ENCODE results near the gene ATP8A2. TPM values are rescaled to one million over a fixed set of nuclear protein-coding genes. Genes with fewer than 3 reads are reported as not detected.
A peak's percentile ranks its signal among the peaks of the same experiment; 100 is the strongest.

Gene ATP8A2
- total RNA-seq, 1 donor from 2014 or later: 0.27 TPM

DNA sequence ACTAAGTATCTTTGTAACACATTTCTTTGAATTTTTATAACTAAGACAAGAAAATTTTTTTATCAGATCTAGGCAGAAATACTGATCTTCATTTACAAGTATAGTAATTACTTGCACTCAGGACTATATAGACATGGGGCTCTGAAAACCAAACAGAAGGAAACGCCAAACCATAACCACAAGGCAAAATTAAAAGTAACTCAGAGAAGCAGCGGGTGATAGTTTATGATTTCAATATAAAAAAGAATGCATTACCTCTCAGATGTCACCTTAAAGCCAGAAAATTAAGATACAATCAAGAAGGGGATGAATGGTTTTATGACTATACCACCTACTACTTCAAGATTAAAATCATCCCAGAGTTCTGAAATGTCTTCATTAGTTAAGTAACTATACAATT lies 673.4 kb downstream of the ATP8A2 start:
- H3K4me3 ChIP-seq: no peak overlapping the region
- no peak for DNase-seq
- TF ChIP-seq, protein P1, sequence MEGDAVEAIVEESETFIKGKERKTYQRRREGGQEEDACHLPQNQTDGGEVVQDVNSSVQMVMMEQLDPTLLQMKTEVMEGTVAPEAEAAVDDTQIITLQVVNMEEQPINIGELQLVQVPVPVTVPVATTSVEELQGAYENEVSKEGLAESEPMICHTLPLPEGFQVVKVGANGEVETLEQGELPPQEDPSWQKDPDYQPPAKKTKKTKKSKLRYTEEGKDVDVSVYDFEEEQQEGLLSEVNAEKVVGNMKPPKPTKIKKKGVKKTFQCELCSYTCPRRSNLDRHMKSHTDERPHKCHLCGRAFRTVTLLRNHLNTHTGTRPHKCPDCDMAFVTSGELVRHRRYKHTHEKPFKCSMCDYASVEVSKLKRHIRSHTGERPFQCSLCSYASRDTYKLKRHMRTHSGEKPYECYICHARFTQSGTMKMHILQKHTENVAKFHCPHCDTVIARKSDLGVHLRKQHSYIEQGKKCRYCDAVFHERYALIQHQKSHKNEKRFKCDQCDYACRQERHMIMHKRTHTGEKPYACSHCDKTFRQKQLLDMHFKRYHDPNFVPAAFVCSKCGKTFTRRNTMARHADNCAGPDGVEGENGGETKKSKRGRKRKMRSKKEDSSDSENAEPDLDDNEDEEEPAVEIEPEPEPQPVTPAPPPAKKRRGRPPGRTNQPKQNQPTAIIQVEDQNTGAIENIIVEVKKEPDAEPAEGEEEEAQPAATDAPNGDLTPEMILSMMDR (IDR thresholded peaks at IDR 0.05; ENCODE audit: borderline replicate concordance): no peak
- peaks cover 97% of the 10 kb centered on the region for H3K27me3 ChIP-seq (ENCODE audit: low read depth)
- H3K36me3 ChIP-seq: no peaks in the 10 kb centered on the region
- peaks cover 3% of the 10 kb centered on the region for H3K4me1 ChIP-seq
- no peaks in the 10 kb centered on the region for H3K9me3 ChIP-seq (replicated peaks)
- intact Hi-C loops (cut with micrococcal nuclease): no loop called here
- H3K27ac ChIP-seq (replicated peaks): no peak overlapping the region

DNA sequence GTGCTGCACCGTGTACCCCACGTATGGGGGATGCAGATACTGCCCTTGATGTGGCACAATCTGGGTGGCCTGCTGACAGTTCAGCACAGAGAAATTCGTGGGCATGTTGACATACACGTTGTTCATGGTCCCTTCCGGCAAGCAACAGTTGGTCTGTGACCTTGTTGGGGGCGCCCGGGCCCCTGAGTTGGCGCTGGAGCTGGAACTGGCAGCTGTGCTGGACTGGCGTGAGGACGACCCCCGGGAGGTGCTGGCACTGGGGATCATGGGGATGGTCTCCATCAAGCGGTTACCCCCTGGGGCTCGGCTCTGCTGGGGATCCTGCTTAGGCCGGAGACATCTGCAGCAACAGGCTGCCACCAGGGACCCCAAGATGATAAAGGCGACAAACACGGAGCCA lies 674.9 kb downstream of the ATP8A2 start:
- H3K27ac ChIP-seq (replicated peaks): no peak overlapping the region
- no peak overlapping the region for H3K4me3 ChIP-seq
- TF ChIP-seq, protein P1 (IDR thresholded peaks at IDR 0.05; ENCODE audit: borderline replicate concordance): no peak
- H3K27me3 ChIP-seq (ENCODE audit: low read depth): peaks cover 100% of the 10 kb centered on the region
- H3K36me3 ChIP-seq: no peaks in the 10 kb centered on the region
- no peaks in the 10 kb centered on the region for H3K9me3 ChIP-seq (replicated peaks)
- DNase-seq: no peak
- intact Hi-C loops (cut with micrococcal nuclease): no loop called here
- H3K4me1 ChIP-seq: peaks cover 16% of the 10 kb centered on the region

DNA sequence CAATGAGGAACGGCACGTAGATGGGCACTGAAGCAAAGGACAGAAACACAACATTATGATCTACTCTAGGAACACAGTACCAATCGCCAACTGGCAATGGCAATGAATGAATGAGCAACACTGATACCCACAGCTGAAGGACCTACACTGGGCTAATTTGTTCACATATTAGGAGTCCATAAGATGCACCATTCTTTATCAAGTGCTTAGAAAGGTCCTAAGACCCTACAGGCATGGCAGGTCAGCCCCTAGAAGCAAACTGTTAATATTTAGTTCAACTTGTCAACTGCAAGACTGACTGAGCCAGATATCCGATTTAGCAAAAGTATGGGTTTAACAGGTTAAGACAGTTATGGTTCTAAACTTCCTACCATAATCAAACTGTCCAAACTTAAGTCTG lies 675.3 kb downstream of the ATP8A2 start:
- no peak overlapping the region for H3K27ac ChIP-seq (replicated peaks)
- TF ChIP-seq, protein P1 (IDR thresholded peaks at IDR 0.05; ENCODE audit: borderline replicate concordance): no peak
- no peaks in the 10 kb centered on the region for H3K36me3 ChIP-seq
- intact Hi-C loops (cut with micrococcal nuclease): no loop called here
- no peaks in the 10 kb centered on the region for H3K9me3 ChIP-seq (replicated peaks)
- DNase-seq: no peak
- H3K4me3 ChIP-seq: no peak overlapping the region
- H3K27me3 ChIP-seq (ENCODE audit: low read depth): peaks cover 100% of the 10 kb centered on the region
- peaks cover 20% of the 10 kb centered on the region for H3K4me1 ChIP-seq

DNA sequence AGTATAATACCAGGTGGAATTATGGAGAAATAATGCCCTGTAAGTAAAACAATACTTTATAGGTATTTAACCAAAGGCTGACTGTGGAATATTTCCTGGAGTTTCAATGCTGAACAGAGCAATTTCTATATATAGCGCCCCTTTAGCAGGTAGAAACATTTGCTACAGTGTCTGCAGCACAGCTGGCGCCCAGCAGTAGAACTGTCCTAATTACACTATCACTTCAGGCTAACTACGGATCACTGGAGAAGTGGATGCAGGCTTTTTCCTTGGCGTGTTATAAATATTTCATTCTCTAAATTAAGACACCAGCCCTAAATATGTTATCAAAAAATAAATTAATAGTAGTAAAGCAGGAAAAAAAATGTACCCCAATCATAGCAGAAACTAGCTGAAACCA lies 677.0 kb downstream of the ATP8A2 start:
- no peak for DNase-seq
- H3K36me3 ChIP-seq: no peaks in the 10 kb centered on the region
- intact Hi-C loops (cut with micrococcal nuclease): no loop called here
- H3K27me3 ChIP-seq (ENCODE audit: low read depth): peaks cover 100% of the 10 kb centered on the region
- H3K9me3 ChIP-seq (replicated peaks): no peaks in the 10 kb centered on the region
- TF ChIP-seq, protein P1 (IDR thresholded peaks at IDR 0.05; ENCODE audit: borderline replicate concordance): no peak
- no peak overlapping the region for H3K27ac ChIP-seq (replicated peaks)
- H3K4me1 ChIP-seq: peaks cover 27% of the 10 kb centered on the region
- H3K4me3 ChIP-seq: no peak overlapping the region

DNA sequence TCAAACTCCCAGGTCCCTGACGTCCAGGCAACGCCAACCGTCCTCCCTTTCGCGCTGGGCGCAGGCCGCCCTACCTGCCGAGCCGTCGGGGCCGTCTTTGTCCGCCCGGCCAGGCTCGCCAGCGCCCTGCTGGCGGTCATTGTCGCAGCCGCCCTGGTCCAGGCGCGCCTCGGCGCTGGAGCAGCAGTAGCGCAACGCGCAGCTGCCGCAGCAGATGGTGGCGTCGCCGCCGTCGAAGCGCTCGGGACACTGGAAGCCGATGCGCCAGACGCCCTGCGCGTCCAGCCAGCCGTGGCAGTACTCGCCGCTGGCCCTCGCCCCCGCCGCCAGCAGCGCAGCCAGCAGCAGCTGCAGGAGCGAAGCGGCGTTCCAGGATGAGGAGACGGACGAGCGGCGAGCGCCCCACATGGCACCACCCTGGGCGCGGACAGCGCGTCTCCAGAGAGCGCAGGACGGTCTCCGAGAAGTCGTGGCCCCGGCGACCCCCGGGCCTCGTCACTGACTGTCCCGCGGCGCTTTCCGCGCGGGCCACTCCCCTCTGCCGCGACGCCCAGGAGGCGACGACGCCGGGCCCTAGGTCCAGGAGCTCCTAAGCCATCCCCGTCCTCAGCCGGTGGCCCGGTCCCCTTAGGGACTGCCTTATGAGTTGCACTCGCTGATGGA lies 678.9 kb downstream of the ATP8A2 start:
- H3K27ac ChIP-seq (replicated peaks): no peak overlapping the region
- H3K9me3 ChIP-seq (replicated peaks): no peaks in the 10 kb centered on the region
- DNase-seq: no peak
- H3K4me1 ChIP-seq: peaks cover 27% of the 10 kb centered on the region
- intact Hi-C loops (cut with micrococcal nuclease): no loop called here
- peak overlapping the region; percentile 65 for H3K4me3 ChIP-seq
- H3K36me3 ChIP-seq: no peaks in the 10 kb centered on the region
- TF ChIP-seq, protein P1 (IDR thresholded peaks at IDR 0.05; ENCODE audit: borderline replicate concordance): no peak
- H3K27me3 ChIP-seq (ENCODE audit: low read depth): peaks cover 95% of the 10 kb centered on the region

All from left ventricle myocardium inferior (tissue), 1 donor.